Natural killer cell (primary cell): Measurements from ENCODE around the gene CUX1. TPM values are rescaled to one million over a fixed set of nuclear protein-coding genes. Genes with fewer than 3 reads are reported as not detected.

Experiments
- ATAC-seq, 3 donors: fragments of 150-1000 bp in 2 of 3; fragments of 200-7000 bp in 1 of 3; cut with Tn5 transposase; 1 replicate in 1 of 3; 2 replicates in 2 of 3; pipeline ENCODE4 v1.10.0; 2021; ENCODE audit warnings: mild to moderate bottlenecking in 2 of 3, moderate library complexity in 2 of 3
- DNase-seq, 2 donors: peaks; one replicate each; pipeline versions ENCODE4 v3.0.0 to v3.0.0-alpha.2; 2013 to 2021; ENCODE audit warnings: mixed read lengths in 1 of 2
- H3K27ac ChIP-seq: one replicate; pipeline ENCODE4 v1.5.1; 2013; ENCODE audit warnings: mild to moderate bottlenecking, low read length
- H3K27me3 ChIP-seq: one replicate; pipeline ENCODE4 v1.6.1; 2013; ENCODE audit warnings: low read length; ENCODE audit not compliant: control insufficient read depth, insufficient read depth
- H3K36me3 ChIP-seq: one replicate; pipeline ENCODE4 v1.6.1; 2013; ENCODE audit warnings: low read length; ENCODE audit not compliant: control insufficient read depth, insufficient read depth
- H3K4me1 ChIP-seq: one replicate; pipeline ENCODE4 v1.6.1; 2013; ENCODE audit warnings: low read length; ENCODE audit not compliant: control insufficient read depth, insufficient read depth
- H3K4me3 ChIP-seq: one replicate; pipeline ENCODE4 v1.5.1; 2013; ENCODE audit warnings: low read length
- H3K9me3 ChIP-seq: one replicate; pipeline ENCODE4 v1.6.1; 2013; ENCODE audit warnings: low read length; ENCODE audit not compliant: control insufficient read depth, insufficient read depth
- H3K27ac Mint-ChIP-seq, 2 donors: one replicate each; pipeline ENCODE4 v1.8.0; 2022; ENCODE audit warnings: mild to moderate bottlenecking in 2 of 2, mixed read lengths in 2 of 2, moderate library complexity in 1 of 2
- H3K27me3 Mint-ChIP-seq, 2 donors: one replicate each; pipeline ENCODE4 v1.8.0; 2022; ENCODE audit warnings: low read depth in 2 of 2, mixed read lengths in 2 of 2
- H3K36me3 Mint-ChIP-seq: one replicate; pipeline ENCODE4 v1.8.0; 2022; ENCODE audit warnings: mixed read lengths
- H3K4me1 Mint-ChIP-seq, 2 donors: one replicate each; pipeline ENCODE4 v1.8.0; 2022; ENCODE audit warnings: mixed read lengths in 2 of 2
- H3K4me3 Mint-ChIP-seq: one replicate; pipeline ENCODE4 v1.8.0; 2022; ENCODE audit warnings: mild to moderate bottlenecking, moderate library complexity, mixed read lengths
- H3K9me3 Mint-ChIP-seq, 2 donors: one replicate each; pipeline ENCODE4 v1.8.0; 2022; ENCODE audit warnings: mixed read lengths in 2 of 2
- CTCF ChIP-seq: fragments of 200-600 bp; IDR thresholded peaks from one replicate; pipeline ENCODE4 v1.8.0; 2022; ENCODE audit warnings: antibody characterized with exemption
- WGBS: methylation state at CpG from one replicate; pipeline ENCODE4 v1.1.7; 2013; ENCODE audit warnings: missing lambda C conversion rate; ENCODE audit not compliant: insufficient coverage; 5-methylcytosine and 5-hydroxymethylcytosine counted together
- intact Hi-C: fragments of 100-400 bp; cut with micrococcal nuclease; formaldehyde crosslinking; loops from one replicate; pipeline ENCODE4 v1.14.2; 2022
- total RNA-seq, 4 donors: library from RNA; stranded (reverse); fragments of 120-200 nt in 1 of 4; gene quantifications; one replicate each; pipeline versions ENCODE4 v1.2.3 to v1.2.4, GENCODE V29; 2013 to 2022

Gene CUX1
- total RNA-seq, 3 donors from 2014 or later (not counting 1 experiment from before 2014, with no cell fraction given): 59.8 to 77.4 (median 73.6) TPM

GRCh38 chr7:101903515-101903868 is 86.1 kb downstream of the CUX1 start:
- intact Hi-C loops: no loop called here
- no peaks in the 10 kb centered on the region for H3K36me3 Mint-ChIP-seq

GRCh38 chr7:101904019-101904418 is 86.6 kb downstream of the CUX1 start:
- Histone ChIP-seq H3K27ac (no peak overlapping the region), H3K36me3 (no peaks in the 10 kb centered on the region), H3K9me3 (no peaks in the 10 kb centered on the region), H3K4me1 (peaks cover 14% of the 10 kb centered on the region), H3K4me3 (no peak overlapping the region), H3K27me3 (no peaks in the 10 kb centered on the region)
- Mint-ChIP-seq H3K4me1 (peaks cover 28 to 52% of the 10 kb centered on the region in 2 donors), H3K27me3 (no peaks in the 10 kb centered on the region), H3K27ac (no peak overlapping the region), H3K9me3 (no peaks in the 10 kb centered on the region), H3K36me3 (no peaks in the 10 kb centered on the region), H3K4me3 (no peak overlapping the region)
- no peak for TF ChIP-seq CTCF
- no peak for DNase-seq
- no peak for ATAC-seq
- 93% methylated on average over 10 of the region's 10 CpGs for WGBS
- intact Hi-C loops: no loop called here

More at GRCh38 chr7:101903515-101903868, 86.1 kb downstream of the CUX1 start:
- WGBS: 93% methylated on average over 13 of the region's 13 CpGs
- Mint-ChIP-seq H3K27ac (peak overlapping the region in 1 of 2 donors; percentile 50), H3K27me3 (no peaks in the 10 kb centered on the region), H3K9me3 (no peaks in the 10 kb centered on the region), H3K4me3 (no peak overlapping the region), H3K4me1 (peaks cover 25 to 49% of the 10 kb centered on the region in 2 donors)
- no peak for TF ChIP-seq CTCF
- Histone ChIP-seq H3K9me3 (no peaks in the 10 kb centered on the region), H3K27me3 (no peaks in the 10 kb centered on the region), H3K36me3 (no peaks in the 10 kb centered on the region), H3K27ac (no peak overlapping the region), H3K4me1 (peaks cover 12% of the 10 kb centered on the region), H3K4me3 (no peak overlapping the region)
- DNase-seq (no peak), ATAC-seq (no peak)

GRCh38 chr7:101905203-101905865 is 87.9 kb downstream of the CUX1 start:
- 80% methylated on average over 17 of the region's 17 CpGs for WGBS
- no peak for TF ChIP-seq CTCF
- Mint-ChIP-seq H3K27ac (peak overlapping the region in 1 of 2 donors; percentile 26), H3K4me3 (no peak overlapping the region), H3K27me3 (no peaks in the 10 kb centered on the region), H3K36me3 (no peaks in the 10 kb centered on the region), H3K4me1 (peaks cover 22 to 46% of the 10 kb centered on the region in 2 donors), H3K9me3 (no peaks in the 10 kb centered on the region)
- ATAC-seq: no peak
- Histone ChIP-seq H3K9me3 (no peaks in the 10 kb centered on the region), H3K27me3 (no peaks in the 10 kb centered on the region), H3K4me1 (peaks cover 14% of the 10 kb centered on the region), H3K27ac (no peak overlapping the region), H3K4me3 (no peak overlapping the region), H3K36me3 (no peaks in the 10 kb centered on the region)
- intact Hi-C loops: no loop called here
- no peak for DNase-seq
